Measurements from ENCODE around the gene C3orf38. TPM values are rescaled to one million over a fixed set of nuclear protein-coding genes. Genes with fewer than 3 reads are reported as not detected.
"Not testable (repeated sequence)": the region's sequence is repeated elsewhere in the genome, so short reads cannot be mapped to it uniquely, and the experiment has no call there.

C3orf38 gene
- polyA plus RNA-seq, 5 donors = 21.4 to 35.2 (median 26.7) TPM

DNA sequence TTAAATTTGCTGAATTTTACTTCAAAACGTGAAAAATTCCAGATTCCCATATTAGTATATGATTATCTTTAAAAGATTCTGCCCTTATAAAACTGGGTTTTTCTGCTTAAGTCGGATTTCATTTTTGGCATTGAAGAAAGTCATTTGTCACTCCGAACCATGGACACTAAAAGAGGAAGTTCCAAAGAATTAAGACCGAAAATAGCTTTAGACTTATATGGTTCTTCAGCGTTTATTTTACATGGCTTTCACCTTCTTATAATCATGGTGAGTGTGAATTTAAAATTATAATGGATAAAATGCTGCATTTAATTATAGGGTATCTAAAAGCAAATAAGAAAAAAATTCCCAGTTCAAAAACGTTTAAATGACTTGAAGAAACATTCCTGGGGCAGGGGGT is 1.0 kb downstream of the C3orf38 start:
- peak in 1 of 2 donors; percentile 2 for DNase-seq

DNA sequence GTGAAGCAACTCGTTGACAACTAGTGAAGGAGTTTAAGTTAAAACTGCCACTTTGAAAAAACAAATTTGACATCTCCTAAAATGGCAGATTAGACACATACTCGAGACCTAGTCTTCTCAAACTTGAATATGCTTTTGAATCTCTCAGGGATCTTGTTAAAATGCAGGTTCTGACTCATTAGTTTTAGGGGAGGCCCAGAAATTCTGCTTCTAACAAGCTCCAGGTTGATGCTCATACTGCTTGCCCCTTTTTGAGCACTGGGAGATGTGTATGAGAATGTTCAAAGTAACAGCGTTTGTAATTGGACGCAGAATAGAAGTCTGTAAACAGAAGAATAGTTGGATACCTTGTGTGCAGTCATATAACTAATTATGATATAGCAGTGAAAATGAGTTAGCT is 1.6 kb downstream of the C3orf38 start:
- no peak for DNase-seq

DNA sequence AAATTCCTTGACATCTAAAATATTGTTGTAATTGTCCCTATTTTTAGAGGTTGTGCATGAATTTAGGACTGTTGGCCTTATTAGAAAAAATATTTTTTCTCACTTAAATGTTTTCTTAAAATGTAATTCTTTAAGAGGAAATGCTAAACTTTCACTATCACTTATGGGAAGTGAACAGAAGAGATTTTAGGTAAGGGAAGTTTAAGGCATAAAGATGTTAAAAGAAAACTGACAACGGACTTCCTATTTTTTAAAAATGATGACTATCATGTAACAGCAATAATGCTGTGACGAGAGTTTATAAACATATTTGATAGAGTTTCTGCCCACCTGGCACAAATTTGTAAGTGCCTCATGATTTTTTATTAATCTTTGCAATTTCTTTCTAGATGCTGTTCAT is 3.1 kb downstream of the C3orf38 start:
- DNase-seq = no peak

DNA sequence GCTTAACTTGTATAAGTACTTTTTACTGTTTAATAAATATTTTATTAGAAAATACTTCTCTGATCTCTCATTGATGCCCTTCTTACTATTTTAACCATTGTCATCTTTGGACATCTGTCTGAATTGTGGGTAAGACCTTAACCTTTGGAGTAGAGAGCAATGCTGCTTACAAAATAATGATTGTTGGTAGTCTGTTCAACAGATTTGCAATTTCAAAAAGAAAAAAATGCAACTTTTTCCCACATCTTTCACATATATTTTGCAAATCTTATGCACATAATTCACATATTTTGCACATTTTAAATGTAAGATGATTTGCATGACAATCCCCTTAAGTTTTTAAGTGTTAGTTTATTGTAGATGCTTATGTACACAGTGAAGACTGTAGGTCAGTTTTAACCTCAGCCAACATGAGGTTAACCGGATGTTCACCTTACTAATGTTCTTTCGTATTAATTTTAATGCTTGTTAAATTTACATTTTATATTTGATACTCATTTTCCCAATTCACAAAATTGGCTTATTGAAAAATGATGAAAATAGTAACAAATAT is 16.7 kb downstream of the C3orf38 start:
- no peak for DNase-seq

DNA sequence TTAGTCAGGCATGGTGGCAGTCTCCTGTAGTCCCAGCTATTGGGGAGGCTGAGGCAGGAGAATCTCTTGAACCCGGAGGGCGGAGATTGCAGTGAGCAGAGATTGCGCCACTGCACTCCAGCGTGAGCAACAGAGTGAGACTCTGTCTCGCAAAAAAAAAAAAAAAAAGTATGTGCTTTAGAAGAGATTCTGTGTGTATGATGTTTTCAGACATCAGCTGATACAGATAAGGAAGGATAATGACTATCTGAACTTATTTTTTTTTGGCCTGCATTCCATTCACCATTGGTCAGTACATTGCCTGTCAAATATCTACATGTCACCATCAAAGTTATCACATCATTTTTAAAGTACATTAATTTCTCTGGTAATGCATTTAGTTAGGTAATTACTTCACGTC is 17.4 kb downstream of the C3orf38 start:
- no peak for DNase-seq

DNA sequence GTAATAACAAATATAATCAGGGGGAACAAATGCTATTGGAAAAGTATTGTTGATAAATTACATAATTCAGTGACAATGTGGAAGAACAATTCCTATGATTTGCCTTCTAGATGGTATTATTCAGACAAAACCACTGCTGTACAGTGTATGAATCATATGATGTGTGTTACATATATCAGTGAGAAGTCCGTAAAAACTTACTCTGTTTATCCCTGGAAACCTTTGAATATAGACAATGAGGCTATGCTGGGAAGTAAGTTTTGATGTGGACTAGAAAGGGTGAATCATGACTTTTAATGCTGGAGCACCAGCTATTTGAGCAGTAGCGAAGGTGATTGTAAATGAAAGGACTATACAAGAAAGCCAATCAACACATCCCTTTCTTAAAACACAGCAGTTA is 17.9 kb downstream of the C3orf38 start:
- DNase-seq = no peak

DNA sequence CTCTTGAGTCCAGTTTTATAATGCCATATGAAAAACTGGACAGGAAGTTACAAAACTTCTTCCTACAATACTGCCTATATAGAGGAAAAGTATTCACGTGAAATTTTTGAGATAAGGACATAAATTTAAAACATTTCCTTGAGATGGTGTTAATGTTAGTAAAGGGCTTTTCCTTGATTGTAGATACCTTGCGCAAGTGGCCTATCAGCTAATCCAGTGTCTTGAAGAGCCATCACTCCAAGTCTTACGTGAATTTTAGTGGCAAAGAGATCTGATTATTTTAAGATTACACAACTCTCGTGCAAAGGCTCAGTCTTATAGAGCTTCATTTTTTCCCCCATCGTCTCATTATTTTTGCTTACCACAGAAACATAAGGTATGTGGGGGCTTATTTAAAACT is 18.4 kb downstream of the C3orf38 start:
- DNase-seq = no peak

DNA sequence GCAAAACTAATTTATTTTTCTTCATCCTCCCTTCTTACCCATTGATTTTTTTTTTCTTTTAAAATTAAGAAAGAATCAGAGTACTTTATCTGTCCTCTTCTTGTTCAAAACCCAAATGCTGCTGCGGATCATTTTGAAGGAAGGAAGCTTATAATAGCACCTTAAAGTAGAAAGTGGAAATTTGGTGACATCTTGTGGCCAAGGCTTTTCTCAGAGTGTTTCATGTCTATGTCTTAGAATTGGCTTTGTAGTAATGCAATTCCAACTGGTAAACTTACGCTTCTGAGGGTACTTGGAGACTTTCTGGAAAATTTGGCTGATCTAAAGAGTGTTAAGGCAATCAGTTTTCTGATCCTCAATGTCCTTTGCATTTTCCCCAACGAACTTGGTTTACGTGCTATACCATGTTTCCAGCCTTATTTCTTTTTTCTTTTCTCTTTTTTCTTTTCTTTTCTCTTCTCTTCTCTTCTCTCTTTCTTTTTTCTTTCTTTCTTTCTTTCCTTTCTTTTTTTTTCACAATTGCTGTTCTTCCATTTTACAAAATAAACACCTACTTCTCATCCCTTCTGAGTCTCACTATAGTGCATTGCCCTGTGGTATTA is 30.7 kb downstream of the C3orf38 start:
- DNase-seq = peak; percentile 16 to 43

DNA sequence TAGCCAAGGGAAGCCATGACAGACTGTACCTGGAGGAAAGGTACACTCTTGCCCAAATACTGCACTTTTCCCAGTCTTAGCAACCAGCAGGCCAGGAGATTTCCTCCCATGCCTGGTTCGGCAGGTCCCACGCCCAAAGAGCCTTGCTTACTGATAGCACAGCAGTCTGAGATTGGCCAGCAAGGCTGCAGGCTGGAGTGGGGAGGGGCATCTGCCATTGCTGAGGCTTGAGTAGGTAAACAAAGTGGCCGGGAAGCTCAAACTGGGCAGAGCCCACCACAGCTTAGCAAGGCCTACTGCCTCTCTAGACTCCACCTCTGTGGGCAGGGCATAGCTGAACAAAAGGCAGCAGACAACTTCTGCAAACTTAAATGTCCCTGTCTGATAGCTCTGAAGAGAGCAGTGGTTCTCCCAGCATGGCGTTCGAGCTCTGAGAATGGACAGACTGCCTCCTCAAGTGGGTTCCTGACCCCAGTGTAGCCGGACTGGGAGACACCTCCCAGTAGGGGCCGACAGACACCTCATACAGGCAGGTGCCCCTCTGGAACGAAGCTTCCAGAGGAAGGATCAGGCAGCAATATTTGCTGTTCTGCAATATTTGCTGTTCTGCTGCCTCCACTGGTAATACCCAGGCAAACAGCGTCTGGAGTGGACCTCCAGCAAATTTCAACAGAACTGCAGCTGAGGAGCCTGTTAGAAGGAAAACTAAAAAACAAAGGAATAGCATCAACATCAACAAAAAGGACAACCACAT is 32.6 kb downstream of the C3orf38 start:
- not testable (repeated sequence) for DNase-seq

DNA sequence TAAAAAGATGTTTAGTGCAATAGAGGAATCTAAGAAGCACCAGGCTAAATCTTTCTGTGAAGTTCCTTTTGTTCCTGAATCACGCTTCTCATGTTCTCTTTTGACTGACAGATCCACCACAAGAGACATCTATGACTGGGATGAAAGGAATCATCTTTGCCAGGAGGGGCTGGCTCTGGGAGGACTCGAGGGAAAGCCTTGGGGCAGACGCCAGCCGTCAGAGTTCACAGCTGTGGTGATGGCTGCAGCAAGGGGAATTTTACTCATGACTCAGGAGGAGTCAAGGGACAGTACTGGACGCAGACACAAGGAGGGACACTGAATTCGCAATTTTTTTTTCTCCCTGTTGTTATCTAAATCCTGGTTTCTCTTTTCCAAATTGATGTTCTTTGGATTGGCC is 38.7 kb downstream of the C3orf38 start:
- no peak for DNase-seq

DNA sequence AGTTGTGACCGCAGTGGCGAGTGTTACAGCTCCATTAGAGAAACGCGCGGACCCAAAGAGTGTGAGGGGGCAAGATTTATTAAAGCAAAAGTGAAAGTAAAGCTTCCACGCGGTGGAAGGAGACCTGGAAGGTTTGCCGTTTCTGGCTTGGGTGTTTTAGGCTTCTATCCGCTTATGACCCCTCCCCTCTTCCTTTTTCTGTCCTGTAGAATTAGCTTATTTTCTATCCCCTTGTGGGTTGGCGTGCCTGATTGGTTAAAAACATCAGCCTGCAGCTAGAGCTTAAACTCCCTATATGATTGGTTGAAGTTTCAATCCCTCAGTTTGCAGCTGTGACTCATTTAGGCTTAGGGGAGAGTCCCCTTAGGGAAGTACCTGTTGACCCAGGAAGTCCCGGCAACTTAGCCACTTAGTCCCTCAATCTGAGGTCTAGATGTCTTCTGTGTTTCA is 39.6 kb downstream of the C3orf38 start:
- no peak for DNase-seq

DNA sequence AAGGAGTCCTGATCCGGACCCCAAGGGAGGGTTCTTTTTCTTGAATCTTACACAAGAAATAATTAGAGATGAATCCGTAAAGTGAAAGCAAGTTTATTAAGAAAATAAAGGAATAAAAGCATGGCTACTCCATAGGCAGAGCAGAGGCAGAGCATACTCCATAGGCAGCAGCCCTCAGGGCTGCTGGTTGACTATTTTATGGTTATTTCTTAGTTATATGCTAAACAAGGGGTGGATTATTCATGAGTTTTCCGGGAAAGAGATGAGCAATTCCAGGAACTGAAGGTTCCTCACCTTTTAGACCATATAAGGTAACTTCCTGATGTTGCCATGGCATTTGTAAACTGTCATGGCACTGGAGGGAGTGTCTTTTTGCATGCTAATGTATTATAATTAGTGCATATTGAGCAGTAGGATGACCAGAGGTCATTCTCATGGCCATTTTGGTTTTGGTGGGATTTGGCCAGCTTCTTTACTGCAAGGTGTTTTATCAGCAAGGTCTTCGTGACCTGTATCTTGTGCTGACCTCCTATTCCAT is 42.2 kb downstream of the C3orf38 start:
- no peak for DNase-seq

DNA sequence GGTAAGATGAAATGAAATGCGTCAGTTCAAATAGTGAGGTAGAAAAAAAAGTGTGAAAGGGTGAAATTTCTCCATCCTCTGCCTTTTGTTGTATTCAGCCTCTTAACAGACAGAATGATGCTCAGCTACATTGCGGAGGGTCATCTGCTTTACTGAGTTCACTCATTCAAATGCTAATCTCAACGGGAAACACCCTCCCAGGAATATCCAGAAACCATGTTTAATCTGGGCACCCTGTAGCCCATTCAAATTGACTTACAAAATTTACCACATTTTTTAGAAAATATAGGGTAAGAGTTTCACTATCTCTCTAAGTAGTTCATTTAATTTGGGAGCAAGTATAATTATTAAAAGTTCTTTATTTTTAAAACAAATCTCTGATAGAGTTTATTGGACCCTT is 42.9 kb downstream of the C3orf38 start:
- DNase-seq = no peak

DNA sequence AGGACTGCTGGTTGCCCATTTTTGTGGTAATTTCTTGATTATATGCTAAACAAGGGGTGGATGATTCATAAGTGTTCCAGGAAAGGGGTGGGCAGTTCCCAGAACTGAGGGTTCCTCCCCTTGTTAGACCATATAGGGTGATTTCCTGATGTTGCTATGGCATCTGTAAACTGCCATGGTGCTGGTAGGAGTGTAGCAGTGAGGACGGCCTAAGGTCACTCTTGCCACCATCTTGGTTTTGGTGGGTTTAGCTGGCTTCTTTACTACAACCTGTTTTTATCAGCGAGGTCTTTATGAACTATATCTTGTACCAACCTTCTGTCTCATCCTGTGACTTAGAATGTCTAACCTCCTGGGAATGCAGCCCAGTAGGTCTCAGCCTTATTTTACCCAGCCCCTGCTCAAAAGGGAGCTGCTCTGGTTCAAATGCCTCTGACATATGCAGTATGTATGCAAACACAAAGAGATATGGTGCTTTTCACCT is 46.2 kb downstream of the C3orf38 start:
- DNase-seq = no peak

DNA sequence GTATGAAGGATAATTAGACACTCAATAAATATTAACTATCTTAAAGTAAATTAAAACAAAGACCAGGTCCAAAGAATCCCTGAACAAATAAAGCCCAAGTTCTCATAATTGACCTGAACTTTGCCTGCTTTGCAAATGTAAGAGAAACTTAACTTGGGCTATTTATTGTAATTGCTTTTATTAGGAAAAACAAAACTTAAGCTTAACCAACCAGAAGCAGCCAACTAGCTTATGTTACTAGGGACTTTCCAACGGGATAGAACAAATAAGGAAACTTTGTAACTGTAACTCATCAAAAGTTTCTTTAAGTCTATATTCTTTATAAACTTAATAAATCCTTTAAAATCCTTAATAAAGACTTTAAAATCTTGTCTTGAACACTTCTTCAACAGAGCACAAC is 48.4 kb downstream of the C3orf38 start:
- no peak for DNase-seq

DNA sequence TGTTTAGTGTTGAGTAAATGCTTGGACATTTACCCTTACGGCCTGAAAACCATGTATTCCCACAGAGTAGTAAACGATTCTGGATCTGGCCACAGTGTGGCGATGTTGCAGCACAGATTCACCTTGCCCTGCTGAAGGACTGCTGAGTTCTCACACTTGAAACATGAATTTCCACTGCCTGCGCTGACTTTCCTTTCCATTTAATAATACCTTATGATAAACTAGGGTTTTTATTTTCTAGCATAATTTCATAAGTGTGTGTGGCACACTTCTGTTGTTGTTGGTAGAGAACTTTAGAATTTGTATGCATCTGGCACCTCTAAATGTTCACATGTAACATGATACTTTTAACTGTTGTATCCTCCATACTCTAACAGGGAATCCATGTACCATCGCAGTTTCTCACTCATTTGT is 53.9 kb downstream of the C3orf38 start:
- peak; percentile 63 to 72 for DNase-seq

Other genes with a start within 250 kb of the C3orf38 start
- 100 to 1,000 TPM in 4 of 5 donors, 10 to 100 TPM in 1; 92.1 to 150 (median 140) TPM for gene CGGBP1, start 91.0 kb upstream of the C3orf38 start, polyA plus RNA-seq (ENCODE audit: insufficient read depth in 1 of 5, insufficient read length in 5 of 5, low replicate concordance in 1 of 5)
- 10 to 100 TPM; 14.4 to 30.9 (median 22.8) TPM for gene ZNF654, start 90.7 kb upstream of the C3orf38 start, polyA plus RNA-seq (ENCODE audit: insufficient read depth in 1 of 5, insufficient read length in 5 of 5, low replicate concordance in 1 of 5)